Heart right ventricle (tissue), 16 donors: ENCODE measurements around the gene CBFA2T2. TPM values are rescaled to one million over a fixed set of nuclear protein-coding genes. Genes with fewer than 3 reads are reported as not detected.

Experiments
- ATAC-seq, 8 donors: fragments of 200-7000 bp; cut with Tn5 transposase; one replicate each; pipeline ENCODE4 v1.9.1; 2020; ENCODE audit warnings: mild to moderate bottlenecking in 8 of 8, moderate library complexity in 8 of 8, moderate number of reproducible peaks in 1 of 8
- DNase-seq, 2 donors: peaks; one replicate each; pipeline ENCODE4 v3.0.0-alpha.2; 2020
- H3K27ac ChIP-seq, 10 donors: fragments of 200-600 bp; sonication (generic) in 2 of 10; one replicate each; pipeline versions ENCODE4 v1.5.0 to v1.8.0; 2020 to 2022; ENCODE audit warnings: mild to moderate bottlenecking in 3 of 10
- H3K27me3 ChIP-seq, 7 donors: fragments of 200-600 bp; one replicate each; pipeline ENCODE4 v1.8.0; 2021 to 2022; ENCODE audit warnings: mild to moderate bottlenecking in 2 of 7
- H3K36me3 ChIP-seq, 9 donors: fragments of 200-600 bp; sonication (generic) in 1 of 9; one replicate each; pipeline versions ENCODE4 v1.5.0 to v1.8.0; 2020 to 2022; ENCODE audit warnings: mild to moderate bottlenecking in 2 of 9
- H3K4me1 ChIP-seq, 9 donors: fragments of 200-600 bp; sonication (generic) in 1 of 9; one replicate each; pipeline versions ENCODE4 v1.5.0 to v1.8.0; 2020 to 2022; ENCODE audit warnings: mild to moderate bottlenecking in 4 of 9
- H3K4me3 ChIP-seq, 10 donors: fragments of 200-600 bp; sonication (generic) in 2 of 10; one replicate each; pipeline versions ENCODE4 v1.5.0 to v1.8.0; 2020 to 2022; ENCODE audit warnings: mild to moderate bottlenecking in 7 of 10, moderate library complexity in 2 of 10
- H3K9me3 ChIP-seq, 11 donors: fragments of 200-600 bp in 10 of 11; sonication (generic) in 2 of 11; one replicate each; pipeline versions ENCODE4 v1.5.0 to v1.8.0; 2013 to 2022; ENCODE audit warnings: mild to moderate bottlenecking in 2 of 11, control low read depth in 1 of 11, moderate library complexity in 1 of 11
- CTCF ChIP-seq, 9 donors: fragments of 200-600 bp; sonication (generic) in 2 of 9; IDR thresholded peaks; one replicate each; pipeline versions ENCODE4 v1.5.0 to v1.8.0; 2021 to 2022; ENCODE audit warnings: antibody characterized with exemption in 9 of 9, mild to moderate bottlenecking in 5 of 9, moderate library complexity in 1 of 9
- WGBS, 2 donors: extraction: QIAGEN DNeasy Blood & Tissue Kit; methylation state at CpG; one replicate each; pipeline ENCODE4 v1.1.7; 2013; ENCODE audit warnings: inconsistent platforms in 1 of 2; 5-methylcytosine and 5-hydroxymethylcytosine counted together
- intact Hi-C, 10 donors: fragments of 100-400 bp; cut with DNase I; formaldehyde crosslinking; loops; one replicate each; pipeline versions ENCODE4 v1.11.1 to v1.14.2; 2022
- polyA plus RNA-seq, 2 donors: library from polyadenylated mRNA; stranded (reverse); fragments of 200-250 nt; gene quantifications; one replicate each; pipeline ENCODE4 v1.2.3, GENCODE V29; 2013
- total RNA-seq, 10 donors: library from RNA; stranded (reverse); fragmentation: NEBNext Ultra II Directional in 3 of 10; extraction: Animal tissue kit (Norgen Biotek cat#: 25700) in 3 of 10; gene quantifications; one replicate each; pipeline versions ENCODE4 v1.2.1 to v1.2.4, GENCODE V29; 2021 to 2023
- donor health status: Arrhythmogenic right ventricular cardiomyopathy.
- donor health status: ischemic (EF 13 %, LVEDD 7.1; RV severe dilation, severe dysfunction).
- donor health status: healthy with polysubstance abuse.
- donor health status: DM: no; HTN: yes; CAD: no.
- donor health status: DM: no; HTN: no; CAD: no.
- donor health status: ischemic (EF 25% LVEDD 6.9; RV normal size, moderate dysfunction).
- donor health status: ischemic (EF 25% LVEDD 5.7; RV mildly dilated, moderate dysfunction).
- donor health status: healthy.
- donor health status: DM: yes; HTN: yes; CAD: no.
- donor health status: Ischemic cardiomyopathy.
- donor health status: ischemic (EF 35%, LVEDD 5.7; RV mildly dilated, moderate dysfunction).
- donor health status: nonischemic (EF 11% LVEDD 7.7; RV severe dilation, severe dysfunction).
- donor health status: DM: yes; HTN: yes; CAD: no.
- donor health status: PGD.
- donor health status: ischemic (EF 29% LVEDD 5.4; RV normal size, mild dysfunction).
- donor health status: nonischemic (EF 23%, LVEDD 6.1; RV moderate dilation, normal function).

The CBFA2T2 gene
- total and polyA plus RNA-seq, 12 donors = 3.5 to 13.3 (median 11.3) TPM

- H3K27ac ChIP-seq = no peak overlapping the region
- no peak for ATAC-seq
- no peaks in the 10 kb centered on the region for H3K27me3 ChIP-seq
- intact Hi-C loops = no loop called here
- H3K4me1 ChIP-seq = peaks cover 0 to 53% (median 35%) of the 10 kb centered on the region in 9 donors
- TF ChIP-seq CTCF (IDR thresholded peaks at IDR 0.05) = no peak
- DNase-seq = no peak
- no peaks in the 10 kb centered on the region for H3K36me3 ChIP-seq
- WGBS, 2 donors = 87 to 90% methylated on average over 7 of the region's 7 CpGs
- no peaks in the 10 kb centered on the region for H3K9me3 ChIP-seq
- no peak overlapping the region for H3K4me3 ChIP-seq
These were observed 77.1 kb downstream of the CBFA2T2 start for GRCh38 chr20:33566781-33567603.

GRCh38 chr20:33567949-33568348 lies 78.1 kb downstream of the CBFA2T2 start:
- H3K36me3 ChIP-seq = no peaks in the 10 kb centered on the region
- TF ChIP-seq CTCF (IDR thresholded peaks at IDR 0.05) = no peak
- ATAC-seq = no peak
- peak overlapping the region in 3 of 10 donors; percentile 35 to 54 (median 42) for H3K27ac ChIP-seq
- intact Hi-C loops = no loop called here
- H3K4me1 ChIP-seq = peaks cover 0 to 43% (median 27%) of the 10 kb centered on the region in 9 donors
- no peaks in the 10 kb centered on the region for H3K9me3 ChIP-seq
- no peaks in the 10 kb centered on the region for H3K27me3 ChIP-seq
- DNase-seq = no peak
- H3K4me3 ChIP-seq = no peak overlapping the region
- WGBS, 2 donors = 98 to 99% methylated on average over 4 of the region's 4 CpGs

DNA sequence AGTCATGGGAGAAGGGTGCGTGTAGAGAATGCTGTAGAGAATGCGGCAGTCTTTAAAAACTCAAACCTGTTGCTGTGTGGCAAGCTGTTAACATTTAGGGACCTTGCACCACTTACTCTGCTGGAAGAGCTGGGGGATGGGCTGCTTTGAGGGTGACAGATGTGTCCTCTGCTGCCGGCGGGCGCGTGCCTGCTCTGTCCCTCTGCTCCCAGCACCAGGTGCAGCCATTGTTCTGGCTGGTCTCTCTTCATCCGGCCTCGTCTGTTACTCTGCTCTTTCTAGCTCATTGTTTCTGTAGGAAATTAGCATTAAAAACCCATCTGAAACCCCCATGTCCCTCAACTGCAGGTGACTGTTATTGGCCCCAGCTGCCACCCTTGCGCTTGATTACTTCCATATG lies 78.5 kb downstream of the CBFA2T2 start:
- ATAC-seq (peak; percentile 16 to 88 (median 78)), DNase-seq (peak; percentile 23 to 32)
- no peak for TF ChIP-seq CTCF (IDR thresholded peaks at IDR 0.05)
- Histone ChIP-seq H3K4me1 (peaks cover 0 to 39% (median 27%) of the 10 kb centered on the region in 9 donors), H3K27me3 (no peaks in the 10 kb centered on the region), H3K36me3 (no peaks in the 10 kb centered on the region), H3K27ac (peak overlapping the region in 5 of 10 donors; percentile 28 to 61 (median 42)), H3K4me3 (no peak overlapping the region), H3K9me3 (no peaks in the 10 kb centered on the region)
- intact Hi-C loops = no loop called here
- WGBS, 2 donors = 51 to 54% methylated on average over 9 of the region's 9 CpGs

GRCh38 chr20:33568868-33569801 lies 79.2 kb downstream of the CBFA2T2 start:
- Histone ChIP-seq H3K27ac (peak overlapping the region in 5 of 10 donors; percentile 28 to 61 (median 42)), H3K4me3 (no peak overlapping the region), H3K4me1 (peaks cover 0 to 34% (median 27%) of the 10 kb centered on the region in 9 donors), H3K27me3 (no peaks in the 10 kb centered on the region), H3K9me3 (no peaks in the 10 kb centered on the region), H3K36me3 (no peaks in the 10 kb centered on the region)
- WGBS, 2 donors = 56 to 61% methylated on average over 3 of the region's 3 CpGs
- TF ChIP-seq CTCF (IDR thresholded peaks at IDR 0.05) = no peak
- ATAC-seq (peak in 4 of 8 donors; percentile 32 to 50 (median 40)), DNase-seq (no peak)
- intact Hi-C loops = no loop called here
